Upper lobe of left lung (tissue), 4 donors: ENCODE results near the gene CD300A.

Experiments
- CTCF ChIP-seq, 6 experiments: fragments of 450-650 bp in 4 of 6; fragments of 200-600 bp in 2 of 6; sonication (generic) in 2 of 6; IDR thresholded peaks; one replicate each; pipeline ENCODE4 v1.5.1; 2016 to 2019; ENCODE audit warnings: antibody characterized with exemption in 6 of 6
- EP300 ChIP-seq, 4 donors: sonication (generic); formaldehyde crosslinking; IDR thresholded peaks; one replicate each; pipeline ENCODE4 v1.5.1; 2017; ENCODE audit warnings: antibody characterized with exemption in 4 of 4, control low read depth in 2 of 4
- POLR2A ChIP-seq, 4 donors: fragments of 450-650 bp; IDR thresholded peaks; one replicate each; pipeline ENCODE4 v1.5.1; 2016 to 2017; ENCODE audit warnings: antibody characterized with exemption in 4 of 4, mild to moderate bottlenecking in 2 of 4

DNA sequence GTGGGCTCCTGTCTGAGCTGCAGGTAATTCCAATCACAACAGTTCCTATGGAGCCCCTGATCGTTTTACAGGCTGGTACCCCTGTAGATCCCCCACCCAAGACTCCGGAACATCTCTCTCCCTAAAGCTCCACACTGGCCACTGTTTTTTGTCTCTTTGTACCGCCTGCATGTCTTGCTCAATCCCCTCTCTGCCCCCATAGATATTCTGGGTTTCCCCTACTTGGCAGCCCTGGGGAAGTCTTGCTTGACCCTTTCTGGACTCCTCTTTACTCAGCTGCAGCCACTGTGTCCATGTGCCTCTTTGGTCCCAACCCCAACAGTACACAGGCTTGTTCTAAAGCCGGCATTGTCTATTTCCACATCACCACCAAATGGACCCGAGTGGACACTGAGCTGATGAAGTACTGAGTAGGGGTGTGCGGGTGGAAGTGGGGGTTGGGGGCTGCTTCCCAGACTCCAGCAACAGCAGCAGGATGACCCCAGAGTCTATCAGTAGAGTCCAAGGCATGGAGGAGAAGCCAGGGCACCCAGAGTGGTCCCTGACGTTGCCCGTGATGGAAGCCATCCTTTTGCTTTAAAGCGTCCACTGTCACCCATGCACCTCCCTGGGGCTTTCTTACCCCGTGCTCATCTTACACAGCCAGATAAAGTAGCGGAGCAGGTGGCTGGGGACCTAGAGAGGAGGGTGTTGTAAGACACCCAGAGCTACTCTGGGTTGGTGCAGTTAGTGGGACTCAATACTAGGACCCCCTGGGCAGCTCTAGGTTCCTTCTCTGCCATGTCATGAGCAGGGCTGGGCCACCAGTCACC, 58.4 kb downstream of the CD300A start:
- TF ChIP-seq EP300 (IDR thresholded peaks at IDR 0.05) (no peak), CTCF (IDR thresholded peaks at IDR 0.05) (no peak), POLR2A (IDR thresholded peaks at IDR 0.05) (no peak)
